Measurements from ENCODE around the gene CCSER2.

Gene CCSER2

DNA sequence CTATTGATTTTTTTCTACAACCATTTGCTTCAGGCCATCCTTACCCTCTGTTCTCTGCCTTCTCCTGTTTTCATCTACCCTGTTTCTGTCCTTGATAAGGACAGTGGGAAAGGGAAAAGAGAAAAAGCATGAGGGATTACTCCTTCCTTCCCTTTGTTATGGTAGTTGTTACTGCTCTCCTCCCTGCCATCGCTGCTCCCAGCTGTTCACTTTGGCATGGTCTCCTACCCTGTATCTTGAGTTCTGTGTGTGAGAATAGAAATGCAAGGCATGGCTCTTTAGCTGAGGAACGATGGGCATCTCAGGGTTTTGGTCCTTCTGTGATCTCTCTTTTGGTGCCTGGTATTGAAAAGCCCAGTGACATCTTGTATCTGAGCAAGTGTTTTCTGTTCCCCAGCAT is 6.4 kb downstream of the CCSER2 start:
- no peaks in the 10 kb centered on the region for H3K9me3 ChIP-seq (ENCODE audit: control insufficient read depth, insufficient read depth, low read length)
- no peak overlapping the region for H3K4me3 ChIP-seq (ENCODE audit: low read length)
- H3K27me3 ChIP-seq (ENCODE audit: control insufficient read depth, insufficient read depth, low read length), result no peaks in the 10 kb centered on the region
- H3K36me3 ChIP-seq (ENCODE audit: control insufficient read depth, insufficient read depth, low read length), result no peaks in the 10 kb centered on the region
- DNase-seq (ENCODE audit: low read depth, low spot score), result no peak
- no CpG with 5 or more reads among the region's 2 CpGs for WGBS (ENCODE audit: insufficient coverage, insufficient read length)
- H3K27ac ChIP-seq (ENCODE audit: low read length), result no peak overlapping the region
- peaks cover 3% of the 10 kb centered on the region; the same call in 1 of the 2 replicates for H3K4me1 ChIP-seq (ENCODE audit: control insufficient read depth, insufficient read depth, low read length)

- peaks cover 3% of the 10 kb centered on the region; the same call in 1 of the 2 replicates for H3K4me1 ChIP-seq (ENCODE audit: control insufficient read depth, insufficient read depth, low read length)
- no peaks in the 10 kb centered on the region for H3K36me3 ChIP-seq (ENCODE audit: control insufficient read depth, insufficient read depth, low read length)
- H3K9me3 ChIP-seq (ENCODE audit: control insufficient read depth, insufficient read depth, low read length), result no peaks in the 10 kb centered on the region
- WGBS (ENCODE audit: insufficient coverage, insufficient read length), result no CpG with 5 or more reads among the region's 3 CpGs
- no peak overlapping the region for H3K27ac ChIP-seq (ENCODE audit: low read length)
- H3K4me3 ChIP-seq (ENCODE audit: low read length), result no peak overlapping the region
- DNase-seq (ENCODE audit: low read depth, low spot score), result no peak
- no peaks in the 10 kb centered on the region for H3K27me3 ChIP-seq (ENCODE audit: control insufficient read depth, insufficient read depth, low read length)
Measured at GRCh38 chr10:84335516-84335915, 7.1 kb downstream of the CCSER2 start.

DNA sequence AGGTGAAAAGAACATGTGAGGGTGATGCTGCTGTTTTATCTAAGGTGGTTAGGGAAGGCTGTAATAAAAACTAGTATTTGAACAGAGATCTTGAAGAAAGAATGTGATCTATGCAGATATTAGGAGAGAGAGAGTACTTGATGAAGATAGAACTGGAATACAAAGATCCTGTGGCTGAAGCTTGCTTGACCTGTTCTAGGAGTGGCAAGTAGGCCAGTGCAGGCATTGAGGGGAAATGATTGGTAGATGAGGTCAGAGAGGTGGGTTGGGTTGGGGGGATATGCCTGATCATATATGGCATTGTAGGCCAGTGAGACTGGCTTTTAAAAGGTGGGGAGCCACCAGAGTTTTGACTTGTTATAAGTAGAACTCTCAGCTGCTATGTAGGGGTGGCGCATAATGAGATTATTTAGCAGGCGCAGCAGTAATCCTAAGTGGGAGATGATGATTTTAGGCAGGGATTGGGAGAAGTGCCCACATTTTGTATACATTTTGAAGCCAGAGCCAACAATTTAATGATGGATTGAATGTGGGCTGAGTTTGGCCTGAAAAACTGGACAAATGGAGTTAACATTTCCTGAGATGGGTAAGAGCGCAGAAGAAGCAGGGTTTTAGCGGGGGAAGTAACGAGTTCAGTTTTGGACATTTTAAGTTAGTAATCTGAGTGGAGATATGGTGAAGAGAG is 8.2 kb downstream of the CCSER2 start:
- Histone ChIP-seq H3K36me3 (ENCODE audit: control insufficient read depth, insufficient read depth, low read length) (no peaks in the 10 kb centered on the region), H3K27me3 (ENCODE audit: control insufficient read depth, insufficient read depth, low read length) (no peaks in the 10 kb centered on the region), H3K9me3 (ENCODE audit: control insufficient read depth, insufficient read depth, low read length) (no peaks in the 10 kb centered on the region), H3K4me1 (ENCODE audit: control insufficient read depth, insufficient read depth, low read length) (peaks cover 5% of the 10 kb centered on the region; the same call in 1 of the 2 replicates), H3K27ac (ENCODE audit: low read length) (no peak overlapping the region), H3K4me3 (ENCODE audit: low read length) (no peak overlapping the region)
- no peak for DNase-seq (ENCODE audit: low read depth, low spot score)
- WGBS (ENCODE audit: insufficient coverage, insufficient read length), result 100% methylated on average over 3 of the region's 5 CpGs

DNA sequence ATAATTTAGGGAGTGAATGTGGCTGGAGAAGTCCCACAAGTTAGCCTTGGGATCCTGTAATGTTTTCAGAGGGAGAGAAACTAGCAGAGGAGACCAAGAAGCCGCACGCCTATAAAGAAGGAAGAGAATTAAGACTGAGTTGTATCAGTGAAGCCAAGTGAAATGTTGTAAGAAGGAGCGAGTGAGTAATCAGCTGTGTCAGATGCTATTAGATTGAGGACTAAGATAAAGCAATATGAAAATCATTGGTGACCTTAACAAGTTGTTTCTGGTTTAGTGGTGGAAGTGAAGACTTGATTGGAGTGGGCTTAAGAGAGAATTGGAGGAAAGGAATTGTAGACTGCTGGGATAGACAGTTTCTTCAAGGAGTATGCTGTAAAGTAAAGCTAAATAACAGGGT is 8.8 kb downstream of the CCSER2 start:
- WGBS (ENCODE audit: insufficient coverage, insufficient read length), result no CpG with 5 or more reads among the region's 3 CpGs
- Histone ChIP-seq H3K27ac (ENCODE audit: low read length) (no peak overlapping the region), H3K27me3 (ENCODE audit: control insufficient read depth, insufficient read depth, low read length) (no peaks in the 10 kb centered on the region), H3K36me3 (ENCODE audit: control insufficient read depth, insufficient read depth, low read length) (no peaks in the 10 kb centered on the region), H3K4me3 (ENCODE audit: low read length) (no peak overlapping the region), H3K9me3 (ENCODE audit: control insufficient read depth, insufficient read depth, low read length) (no peaks in the 10 kb centered on the region), H3K4me1 (ENCODE audit: control insufficient read depth, insufficient read depth, low read length) (peaks cover 7% of the 10 kb centered on the region; the same call in 1 of the 2 replicates)
- no peak for DNase-seq (ENCODE audit: low read depth, low spot score)

DNA sequence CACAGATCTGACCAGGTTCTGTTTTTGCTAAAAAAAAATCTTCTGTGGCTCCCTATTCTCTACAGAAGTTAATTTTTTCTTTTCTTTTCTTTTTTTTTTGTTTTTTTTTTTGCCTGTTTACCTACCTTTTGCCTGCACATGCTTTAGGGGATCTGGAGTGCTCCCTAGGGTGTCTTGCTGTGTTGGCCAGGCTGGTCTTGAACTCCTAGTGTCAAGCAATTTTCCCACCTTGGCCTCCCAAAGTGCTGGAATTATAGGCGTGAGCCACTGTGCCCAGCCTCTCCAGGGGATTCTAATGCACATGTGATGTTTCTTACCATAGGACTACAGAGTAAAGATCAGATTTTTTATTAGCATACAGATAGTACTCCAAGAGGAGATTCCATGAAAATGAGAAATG is 10.6 kb downstream of the CCSER2 start:
- no peaks in the 10 kb centered on the region for H3K36me3 ChIP-seq (ENCODE audit: control insufficient read depth, insufficient read depth, low read length)
- H3K4me3 ChIP-seq (ENCODE audit: low read length), result no peak overlapping the region
- no CpG with 5 or more reads among the region's 1 CpG for WGBS (ENCODE audit: insufficient coverage, insufficient read length)
- H3K4me1 ChIP-seq (ENCODE audit: control insufficient read depth, insufficient read depth, low read length), result peaks cover 7% of the 10 kb centered on the region; the same call in 1 of the 2 replicates
- H3K27ac ChIP-seq (ENCODE audit: low read length), result no peak overlapping the region
- H3K9me3 ChIP-seq (ENCODE audit: control insufficient read depth, insufficient read depth, low read length), result no peaks in the 10 kb centered on the region
- no peak for DNase-seq (ENCODE audit: low read depth, low spot score)
- no peaks in the 10 kb centered on the region for H3K27me3 ChIP-seq (ENCODE audit: control insufficient read depth, insufficient read depth, low read length)

DNA sequence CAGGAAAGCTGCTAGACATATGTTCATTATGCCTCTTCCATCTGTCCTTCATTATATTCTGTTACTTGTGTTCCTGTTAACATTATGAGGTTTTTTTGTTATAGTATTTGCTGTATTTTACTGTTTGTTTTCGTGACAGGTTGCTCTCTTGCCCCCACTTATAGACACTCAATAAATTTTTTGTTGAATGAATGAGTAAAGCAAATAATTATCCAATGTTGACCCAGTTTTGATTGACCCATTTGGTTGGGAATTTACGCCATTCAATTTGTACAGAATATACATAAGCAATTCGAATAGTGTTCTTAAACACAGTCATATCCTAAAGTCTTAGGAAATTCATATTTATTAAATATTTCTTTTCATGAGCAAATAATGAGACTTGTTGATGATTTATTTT is 11.8 kb downstream of the CCSER2 start:
- DNase-seq (ENCODE audit: low read depth, low spot score), result no peak
- H3K36me3 ChIP-seq (ENCODE audit: control insufficient read depth, insufficient read depth, low read length), result no peaks in the 10 kb centered on the region
- no peak overlapping the region for H3K27ac ChIP-seq (ENCODE audit: low read length)
- WGBS (ENCODE audit: insufficient coverage, insufficient read length), result no CpG with 5 or more reads among the region's 3 CpGs
- no peaks in the 10 kb centered on the region for H3K9me3 ChIP-seq (ENCODE audit: control insufficient read depth, insufficient read depth, low read length)
- peaks cover 7% of the 10 kb centered on the region; the same call in 1 of the 2 replicates for H3K4me1 ChIP-seq (ENCODE audit: control insufficient read depth, insufficient read depth, low read length)
- no peaks in the 10 kb centered on the region for H3K27me3 ChIP-seq (ENCODE audit: control insufficient read depth, insufficient read depth, low read length)
- no peak overlapping the region for H3K4me3 ChIP-seq (ENCODE audit: low read length)

DNA sequence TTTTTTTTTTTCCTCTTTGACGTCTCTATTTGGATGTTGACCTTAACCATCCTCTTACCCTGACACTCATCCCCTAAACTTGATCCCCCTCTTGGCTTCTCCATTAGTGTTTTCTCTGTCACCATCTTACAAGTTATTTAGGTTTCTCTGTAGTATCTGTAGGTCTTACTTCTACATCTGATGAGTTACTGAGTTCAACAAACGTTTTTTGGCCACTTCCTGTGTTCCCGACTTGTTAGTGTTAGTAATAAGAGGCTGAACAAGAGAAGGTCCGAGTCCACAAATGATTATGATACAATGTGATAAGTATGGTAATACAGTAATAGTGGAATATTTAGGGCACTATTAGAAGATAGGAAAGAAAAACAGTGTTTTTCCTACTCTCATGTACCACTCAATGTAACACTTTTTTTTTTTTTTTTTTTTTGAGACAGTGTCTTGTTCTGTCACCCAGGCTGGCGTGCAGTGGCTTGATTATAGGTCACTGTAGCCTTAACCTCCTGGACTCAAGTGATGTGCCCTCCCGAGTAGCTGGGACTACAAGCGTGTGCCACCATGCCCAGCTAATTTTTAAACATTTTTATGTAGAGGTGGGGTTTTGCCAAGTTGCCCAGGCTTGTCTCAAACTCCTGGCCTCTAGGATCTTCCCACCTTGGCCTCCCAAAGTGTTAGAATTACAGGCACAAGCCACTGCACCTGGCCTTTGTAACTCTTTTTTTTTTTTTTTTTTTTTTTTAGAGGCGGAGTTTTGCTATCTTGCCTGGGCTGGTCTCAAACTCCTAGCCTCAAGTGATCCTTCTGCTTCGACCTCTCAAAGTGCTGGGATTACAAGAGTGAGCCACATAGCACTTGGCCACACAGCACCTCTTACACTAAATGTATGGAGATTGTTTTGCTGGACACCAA is 12.5 kb downstream of the CCSER2 start:
- H3K9me3 ChIP-seq (ENCODE audit: control insufficient read depth, insufficient read depth, low read length), result no peaks in the 10 kb centered on the region
- WGBS (ENCODE audit: insufficient coverage, insufficient read length), result no CpG with 5 or more reads among the region's 9 CpGs

DNA sequence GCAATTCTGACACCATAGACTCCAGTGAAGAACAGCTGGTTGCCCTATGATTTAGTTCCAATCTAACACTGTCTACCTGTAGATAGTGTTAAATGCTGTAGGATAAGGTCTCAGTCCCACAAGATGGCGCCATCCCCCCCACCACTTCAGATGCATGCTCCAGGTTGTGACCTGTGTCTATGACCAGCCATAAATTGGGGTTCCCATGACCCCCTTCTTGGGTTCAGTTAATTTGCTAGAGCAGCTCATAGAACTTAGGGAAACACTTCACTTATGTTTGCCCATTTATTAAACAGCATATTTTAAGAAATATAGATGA is 13.1 kb downstream of the CCSER2 start:
- no peak for DNase-seq (ENCODE audit: low read depth, low spot score)
- Histone ChIP-seq H3K9me3 (ENCODE audit: control insufficient read depth, insufficient read depth, low read length) (no peaks in the 10 kb centered on the region), H3K36me3 (ENCODE audit: control insufficient read depth, insufficient read depth, low read length) (no peaks in the 10 kb centered on the region), H3K27ac (ENCODE audit: low read length) (no peak overlapping the region), H3K4me3 (ENCODE audit: low read length) (no peak overlapping the region), H3K27me3 (ENCODE audit: control insufficient read depth, insufficient read depth, low read length) (no peaks in the 10 kb centered on the region), H3K4me1 (ENCODE audit: control insufficient read depth, insufficient read depth, low read length) (peaks cover 7% of the 10 kb centered on the region; the same call in 1 of the 2 replicates)
- no CpG with 5 or more reads among the region's 1 CpG for WGBS (ENCODE audit: insufficient coverage, insufficient read length)

More for the DNA sequence above, 12.5 kb downstream of the CCSER2 start:
- no peak for DNase-seq (ENCODE audit: low read depth, low spot score)
- H3K4me3 ChIP-seq (ENCODE audit: low read length), result no peak overlapping the region
- H3K4me1 ChIP-seq (ENCODE audit: control insufficient read depth, insufficient read depth, low read length), result peaks cover 7% of the 10 kb centered on the region; the same call in 1 of the 2 replicates
- H3K36me3 ChIP-seq (ENCODE audit: control insufficient read depth, insufficient read depth, low read length), result no peaks in the 10 kb centered on the region
- no peaks in the 10 kb centered on the region for H3K27me3 ChIP-seq (ENCODE audit: control insufficient read depth, insufficient read depth, low read length)
- no peak overlapping the region for H3K27ac ChIP-seq (ENCODE audit: low read length)

DNA sequence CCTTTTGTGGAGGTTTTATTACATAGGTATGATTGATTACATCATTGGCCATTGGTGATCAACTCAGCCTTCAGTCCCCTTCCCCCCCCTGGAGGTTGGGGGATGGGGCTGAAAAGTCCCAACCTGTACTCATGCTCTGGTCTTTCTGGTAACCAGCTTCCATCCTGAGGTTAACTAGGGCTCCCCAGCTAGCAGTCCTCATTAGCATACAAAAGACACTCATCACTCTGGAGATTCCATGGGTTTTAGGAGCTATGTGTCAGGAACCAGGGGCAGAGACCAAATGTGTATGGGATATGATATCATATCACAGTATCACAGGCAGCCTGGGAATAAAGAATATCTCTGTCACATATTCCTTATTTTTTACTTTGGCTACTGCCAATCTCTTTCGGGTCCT is 13.6 kb downstream of the CCSER2 start:
- no peaks in the 10 kb centered on the region for H3K36me3 ChIP-seq (ENCODE audit: control insufficient read depth, insufficient read depth, low read length)
- no peak for DNase-seq (ENCODE audit: low read depth, low spot score)
- H3K27ac ChIP-seq (ENCODE audit: low read length), result no peak overlapping the region
- H3K27me3 ChIP-seq (ENCODE audit: control insufficient read depth, insufficient read depth, low read length), result no peaks in the 10 kb centered on the region
- WGBS (ENCODE audit: insufficient coverage, insufficient read length), result no CpG with 5 or more reads among the region's 1 CpG
- peaks cover 4% of the 10 kb centered on the region; the same call in 1 of the 2 replicates for H3K4me1 ChIP-seq (ENCODE audit: control insufficient read depth, insufficient read depth, low read length)
- no peaks in the 10 kb centered on the region for H3K9me3 ChIP-seq (ENCODE audit: control insufficient read depth, insufficient read depth, low read length)
- no peak overlapping the region for H3K4me3 ChIP-seq (ENCODE audit: low read length)

GRCh38 chr10:84342584-84342983 is 14.2 kb downstream of the CCSER2 start:
- Histone ChIP-seq H3K4me3 (ENCODE audit: low read length) (no peak overlapping the region), H3K27me3 (ENCODE audit: control insufficient read depth, insufficient read depth, low read length) (no peaks in the 10 kb centered on the region), H3K36me3 (ENCODE audit: control insufficient read depth, insufficient read depth, low read length) (no peaks in the 10 kb centered on the region), H3K9me3 (ENCODE audit: control insufficient read depth, insufficient read depth, low read length) (no peaks in the 10 kb centered on the region), H3K4me1 (ENCODE audit: control insufficient read depth, insufficient read depth, low read length) (peaks cover 4% of the 10 kb centered on the region; the same call in 1 of the 2 replicates), H3K27ac (ENCODE audit: low read length) (no peak overlapping the region)
- no peak for DNase-seq (ENCODE audit: low read depth, low spot score)
- WGBS (ENCODE audit: insufficient coverage, insufficient read length), result no CpG with 5 or more reads among the region's 6 CpGs

Measured in iPS DF 6.9 (cell line).